ENCODE data around the gene SIL1.

- TF ChIP-seq CTCF (conservative IDR thresholded peaks at IDR 0.05; ENCODE audit: low read depth, low read length): no peak
- TF ChIP-seq EZH2 (IDR thresholded peaks at IDR 0.05; ENCODE audit: borderline replicate concordance, low read depth, low read length, poor library complexity, severe bottlenecking): no peak
Measured at GRCh38 chr5:139058121-139058520, 140.0 kb downstream of the SIL1 start.
